ENCODE results near the gene TRERF1.
A peak's percentile ranks its signal among the peaks of the same experiment; 100 is the strongest.

Gene TRERF1

GRCh38 chr6:42393339-42393738, 58.4 kb downstream of the TRERF1 start:
- no peak for DNase-seq (ENCODE audit: low read depth)

GRCh38 chr6:42392833-42393232, 58.9 kb downstream of the TRERF1 start:
- no peak for DNase-seq (ENCODE audit: low read depth)

GRCh38 chr6:42391441-42391840, 60.3 kb downstream of the TRERF1 start:
- no peak for DNase-seq (ENCODE audit: low read depth)

- peak; percentile 49 for DNase-seq (ENCODE audit: low read depth)
Measured at GRCh38 chr6:42390228-42390934, 61.3 kb downstream of the TRERF1 start.

- no peak for DNase-seq (ENCODE audit: low read depth)
Measured at GRCh38 chr6:42389736-42390135, 62.0 kb downstream of the TRERF1 start.

GRCh38 chr6:42388046-42388445, 63.7 kb downstream of the TRERF1 start:
- no peak for DNase-seq (ENCODE audit: low read depth)

- no peak for DNase-seq (ENCODE audit: low read depth)
Measured at GRCh38 chr6:42387336-42387735, 64.4 kb downstream of the TRERF1 start.

GRCh38 chr6:42385339-42385738, 66.4 kb downstream of the TRERF1 start:
- DNase-seq (ENCODE audit: low read depth): no peak

- no peak for DNase-seq (ENCODE audit: low read depth)
Measured at GRCh38 chr6:42383421-42384205, 68.1 kb downstream of the TRERF1 start.

- no peak for DNase-seq (ENCODE audit: low read depth)
Measured at GRCh38 chr6:42381850-42382249, 69.9 kb downstream of the TRERF1 start.

- no peak for DNase-seq (ENCODE audit: low read depth)
Measured at GRCh38 chr6:42380228-42380979, 71.3 kb downstream of the TRERF1 start.

- no peak for DNase-seq (ENCODE audit: low read depth)
Measured at GRCh38 chr6:42378536-42378935, 73.2 kb downstream of the TRERF1 start.

GRCh38 chr6:42378125-42378524, 73.6 kb downstream of the TRERF1 start:
- no peak for DNase-seq (ENCODE audit: low read depth)

- DNase-seq (ENCODE audit: low read depth): no peak
Measured at GRCh38 chr6:42375007-42375635, 76.6 kb downstream of the TRERF1 start.

GRCh38 chr6:42374018-42374669, 77.6 kb downstream of the TRERF1 start:
- no peak for DNase-seq (ENCODE audit: low read depth)

- no peak for DNase-seq (ENCODE audit: low read depth)
Measured at GRCh38 chr6:42372699-42373098, 79.0 kb downstream of the TRERF1 start.

- DNase-seq (ENCODE audit: low read depth): no peak
Measured at GRCh38 chr6:42370323-42370985, 81.3 kb downstream of the TRERF1 start.

- no peak for DNase-seq (ENCODE audit: low read depth)
Measured at GRCh38 chr6:42369568-42369967, 82.2 kb downstream of the TRERF1 start.

GRCh38 chr6:42368181-42368580, 83.5 kb downstream of the TRERF1 start:
- DNase-seq (ENCODE audit: low read depth): peak; percentile 61

GRCh38 chr6:42367353-42368011, 84.2 kb downstream of the TRERF1 start:
- DNase-seq (ENCODE audit: low read depth): no peak

GRCh38 chr6:42366999-42367352, 84.8 kb downstream of the TRERF1 start:
- no peak for DNase-seq (ENCODE audit: low read depth)
